GM23338 (cell line): ENCODE results near the gene GFRA1. TPM values are rescaled to one million over a fixed set of nuclear protein-coding genes. Genes with fewer than 3 reads are reported as not detected.

Source experiments
- ATAC-seq: fragments of 200-7000 bp; cut with Tn5 transposase; 3 replicates; pipeline ENCODE4 v1.9.1; 2020
- DNase-seq: peaks from one replicate; pipeline ENCODE4 v3.0.0-alpha.2; 2015; ENCODE audit warnings: low spot score
- H2AFZ ChIP-seq: fragments of 200-600 bp; sonication (generic); 2 replicates; pipeline ENCODE4 v1.8.0; 2016; ENCODE audit warnings: antibody characterized with exemption, mild to moderate bottlenecking, moderate library complexity
- H3F3A ChIP-seq: fragments of 200-600 bp; sonication (generic); replicated peaks from 2 replicates; pipeline ENCODE4 v1.8.0; 2017; ENCODE audit warnings: antibody characterized with exemption, mixed run types, low read depth
- H3K27ac ChIP-seq: fragments of 200-600 bp; sonication (generic); 2 replicates; pipeline ENCODE4 v1.6.1; 2016; ENCODE audit warnings: low read depth
- H3K27me3 ChIP-seq: fragments of 200-600 bp; sonication (generic); 2 replicates; pipeline ENCODE4 v1.8.0; 2016; ENCODE audit warnings: mild to moderate bottlenecking, mixed run types, moderate library complexity; ENCODE audit not compliant: insufficient read depth
- H3K36me3 ChIP-seq: fragments of 200-600 bp; sonication (generic); 2 replicates; pipeline ENCODE4 v1.8.0; 2016; ENCODE audit warnings: mild to moderate bottlenecking; ENCODE audit not compliant: insufficient read depth
- H3K4me1 ChIP-seq: fragments of 200-600 bp; sonication (generic); 2 replicates; pipeline ENCODE4 v1.8.0; 2016; ENCODE audit warnings: mild to moderate bottlenecking, moderate library complexity; ENCODE audit not compliant: insufficient read depth
- H3K4me2 ChIP-seq: fragments of 200-600 bp; sonication (generic); 2 replicates; pipeline ENCODE4 v1.7.1; 2017; ENCODE audit warnings: mixed run types
- H3K4me3 ChIP-seq: fragments of 200-600 bp; sonication (generic); 2 replicates; pipeline ENCODE4 v1.6.1; 2016; ENCODE audit warnings: mixed run types
- H3K79me2 ChIP-seq: fragments of 200-600 bp; sonication (generic); replicated peaks from 2 replicates; pipeline ENCODE4 v1.8.0; 2017; ENCODE audit warnings: mild to moderate bottlenecking; ENCODE audit not compliant: insufficient read depth
- H3K9me2 ChIP-seq: fragments of 200-600 bp; sonication (generic); 2 replicates; pipeline ENCODE4 v1.8.0; 2017; ENCODE audit not compliant: insufficient read depth
- H4K20me1 ChIP-seq: fragments of 200-600 bp; sonication (generic); replicated peaks from 2 replicates; pipeline ENCODE4 v1.8.0; 2017; ENCODE audit warnings: mild to moderate bottlenecking; ENCODE audit not compliant: insufficient read depth
- H3K27ac Mint-ChIP-seq: 2 replicates; pipeline ENCODE4 v1.8.0; 2020; ENCODE audit warnings: inconsistent platforms, mild to moderate bottlenecking, moderate library complexity, mixed read lengths
- H3K27me3 Mint-ChIP-seq: 3 replicates; pipeline ENCODE4 v1.8.0; 2022; ENCODE audit warnings: low read depth, mild to moderate bottlenecking, moderate library complexity, mixed read lengths, inconsistent platforms; ENCODE audit not compliant: insufficient read depth, poor library complexity
- H3K36me3 Mint-ChIP-seq: 3 replicates; pipeline ENCODE4 v1.8.0; 2021; ENCODE audit warnings: low read depth, mild to moderate bottlenecking, inconsistent platforms, moderate library complexity, mixed read lengths
- H3K4me1 Mint-ChIP-seq: 3 replicates; pipeline ENCODE4 v1.8.0; 2020; ENCODE audit warnings: mild to moderate bottlenecking, inconsistent platforms, mixed read lengths
- H3K4me3 Mint-ChIP-seq: 3 replicates; pipeline ENCODE4 v1.8.0; 2021; ENCODE audit warnings: moderate library complexity, mild to moderate bottlenecking, inconsistent platforms, mixed read lengths
- H3K9me3 Mint-ChIP-seq: 3 replicates; pipeline ENCODE4 v1.8.0; 2020; ENCODE audit warnings: moderate library complexity, mild to moderate bottlenecking, inconsistent platforms, mixed read lengths
- CREB1 ChIP-seq: fragments of 250-450 bp; sonication (Bioruptor Pico); IDR thresholded peaks from 2 replicates; pipeline ENCODE4 v1.5.0; 2020; ENCODE audit warnings: low read depth, mild to moderate bottlenecking, moderate library complexity
- EZH2 ChIP-seq: fragments of 200-600 bp; sonication (generic); IDR thresholded peaks from one replicate; pipeline ENCODE4 v1.8.0; 2017; ENCODE audit warnings: antibody characterized with exemption, mild to moderate bottlenecking, low read depth; ENCODE audit not compliant: unreplicated experiment
- JUNB ChIP-seq: IDR thresholded peaks from one replicate; pipeline ENCODE4 v1.6.1; 2016; ENCODE audit warnings: antibody characterized with exemption; ENCODE audit not compliant: unreplicated experiment
- NANOG ChIP-seq: IDR thresholded peaks from 2 replicates; pipeline ENCODE4 v1.6.1; 2016; ENCODE audit warnings: antibody characterized with exemption, borderline replicate concordance
- STAT1 ChIP-seq: IDR thresholded peaks from one replicate; pipeline ENCODE4 v1.6.1; 2016; ENCODE audit warnings: antibody characterized with exemption; ENCODE audit not compliant: unreplicated experiment
- ZNF114 ChIP-seq: fragments of 250-450 bp; sonication (Bioruptor Pico); IDR thresholded peaks from 2 replicates; pipeline ENCODE4 v1.5.0; 2020; ENCODE audit warnings: mild to moderate bottlenecking, moderate library complexity
- ZNF462 ChIP-seq: fragments of 250-450 bp; sonication (Bioruptor Pico); IDR thresholded peaks from 2 replicates; pipeline ENCODE4 v1.5.0; 2020; ENCODE audit warnings: mild to moderate bottlenecking, moderate library complexity
- polyA plus RNA-seq: library from polyadenylated mRNA; unstranded; fragments of >200 nt; fragmentation: Nextera tagmentation; extraction: Ambion mirVana; gene quantifications from 2 replicates; pipeline ENCODE4 v1.2.1, GENCODE V29; 2016
- total RNA-seq: library from RNA; depleted of rRNA; stranded (reverse); fragments of >200 nt; shearing (Covaris generic); gene quantifications from 2 replicates; pipeline ENCODE4 v1.2.3, GENCODE V29; 2014
- TF ChIP-seq, protein P1 (sequence below): IDR thresholded peaks from one replicate; pipeline ENCODE4 v1.6.1; 2018; ENCODE audit warnings: antibody characterized with exemption; ENCODE audit not compliant: unreplicated experiment
- TF ChIP-seq, protein P2 (sequence below), 2 experiments: fragments of 200-600 bp in 1 of 2; sonication (generic) in 1 of 2; conservative IDR thresholded peaks; 2 replicates each; pipeline versions ENCODE4 v1.5.1 to v1.6.1; 2016 to 2017; ENCODE audit warnings: antibody characterized with exemption in 2 of 2, low read depth in 2 of 2, mild to moderate bottlenecking in 2 of 2, moderate library complexity in 1 of 2

Gene GFRA1
- total and polyA plus RNA-seq, 2 experiments from 2014 or later = 1.4 to 2.8 TPM

DNA sequence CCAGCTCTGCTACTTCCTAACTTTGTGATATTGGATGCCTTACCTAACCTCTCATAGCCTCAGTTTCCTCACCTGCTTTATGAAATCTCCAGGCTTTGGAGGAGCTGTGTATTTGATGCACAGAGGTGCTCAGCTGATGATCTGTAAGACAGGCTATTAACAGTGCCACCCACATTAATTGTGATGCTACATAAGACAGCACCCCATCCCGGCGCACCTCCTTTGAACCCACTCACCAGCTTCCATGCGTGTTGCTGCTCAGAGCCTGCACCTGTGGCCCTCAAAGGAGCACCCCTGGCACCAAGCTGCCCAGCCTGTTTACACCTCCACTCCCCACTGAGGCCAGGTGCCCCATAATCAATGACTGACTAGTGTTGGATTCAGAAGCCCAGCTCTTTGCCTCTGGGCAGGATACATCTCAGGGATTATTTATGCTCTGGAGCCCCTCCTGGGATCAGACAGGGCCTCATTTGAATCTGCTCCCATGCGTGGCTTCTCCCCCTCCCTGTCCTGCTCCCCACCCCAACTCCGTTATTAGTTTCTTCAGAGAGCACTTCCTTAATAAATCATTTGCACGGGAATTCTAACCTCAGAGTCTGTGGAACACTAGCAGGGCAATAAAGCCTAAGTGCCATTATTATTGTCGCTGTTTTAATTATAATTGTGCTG lies 87.7 kb downstream of the GFRA1 start:
- Histone ChIP-seq H4K20me1 (no peaks in the 10 kb centered on the region), H3K4me2 (no peak overlapping the region), H2AFZ (no peak overlapping the region), H3F3A (no peaks in the 10 kb centered on the region), H3K27me3 (no peaks in the 10 kb centered on the region), H3K4me1 (no peaks in the 10 kb centered on the region), H3K27ac (no peak overlapping the region), H3K36me3 (no peaks in the 10 kb centered on the region), H3K4me3 (no peak overlapping the region), H3K79me2 (no peaks in the 10 kb centered on the region), H3K9me2 (no peaks in the 10 kb centered on the region)
- Mint-ChIP-seq H3K4me1 (no peaks in the 10 kb centered on the region; the same call in 2 of the 3 replicates), H3K9me3 (no peaks in the 10 kb centered on the region; the same call in 2 of the 3 replicates), H3K36me3 (no peaks in the 10 kb centered on the region), H3K4me3 (no peak overlapping the region), H3K27me3 (peaks cover 6% of the 10 kb centered on the region), H3K27ac (no peak overlapping the region)
- no peak for TF ChIP-seq ZNF114 (CRISPR knock-in tag)
- no peak for TF ChIP-seq NANOG
- no peak for ATAC-seq
- no peak for DNase-seq

GRCh38 chr10:116184512-116184794 lies 88.6 kb downstream of the GFRA1 start:
- no peaks in the 10 kb centered on the region for H4K20me1 ChIP-seq
- H3K4me1 ChIP-seq = no peaks in the 10 kb centered on the region
- H3K4me2 ChIP-seq = no peak overlapping the region
- Mint-ChIP-seq H3K4me1 (no peaks in the 10 kb centered on the region; the same call in 2 of the 3 replicates), H3K9me3 (no peaks in the 10 kb centered on the region; the same call in 2 of the 3 replicates), H3K36me3 (no peaks in the 10 kb centered on the region), H3K27me3 (peaks cover 6% of the 10 kb centered on the region), H3K4me3 (no peak overlapping the region), H3K27ac (no peak overlapping the region)
- TF ChIP-seq EZH2 = no peak
- TF ChIP-seq JUNB = no peak
- TF ChIP-seq, protein P1, sequence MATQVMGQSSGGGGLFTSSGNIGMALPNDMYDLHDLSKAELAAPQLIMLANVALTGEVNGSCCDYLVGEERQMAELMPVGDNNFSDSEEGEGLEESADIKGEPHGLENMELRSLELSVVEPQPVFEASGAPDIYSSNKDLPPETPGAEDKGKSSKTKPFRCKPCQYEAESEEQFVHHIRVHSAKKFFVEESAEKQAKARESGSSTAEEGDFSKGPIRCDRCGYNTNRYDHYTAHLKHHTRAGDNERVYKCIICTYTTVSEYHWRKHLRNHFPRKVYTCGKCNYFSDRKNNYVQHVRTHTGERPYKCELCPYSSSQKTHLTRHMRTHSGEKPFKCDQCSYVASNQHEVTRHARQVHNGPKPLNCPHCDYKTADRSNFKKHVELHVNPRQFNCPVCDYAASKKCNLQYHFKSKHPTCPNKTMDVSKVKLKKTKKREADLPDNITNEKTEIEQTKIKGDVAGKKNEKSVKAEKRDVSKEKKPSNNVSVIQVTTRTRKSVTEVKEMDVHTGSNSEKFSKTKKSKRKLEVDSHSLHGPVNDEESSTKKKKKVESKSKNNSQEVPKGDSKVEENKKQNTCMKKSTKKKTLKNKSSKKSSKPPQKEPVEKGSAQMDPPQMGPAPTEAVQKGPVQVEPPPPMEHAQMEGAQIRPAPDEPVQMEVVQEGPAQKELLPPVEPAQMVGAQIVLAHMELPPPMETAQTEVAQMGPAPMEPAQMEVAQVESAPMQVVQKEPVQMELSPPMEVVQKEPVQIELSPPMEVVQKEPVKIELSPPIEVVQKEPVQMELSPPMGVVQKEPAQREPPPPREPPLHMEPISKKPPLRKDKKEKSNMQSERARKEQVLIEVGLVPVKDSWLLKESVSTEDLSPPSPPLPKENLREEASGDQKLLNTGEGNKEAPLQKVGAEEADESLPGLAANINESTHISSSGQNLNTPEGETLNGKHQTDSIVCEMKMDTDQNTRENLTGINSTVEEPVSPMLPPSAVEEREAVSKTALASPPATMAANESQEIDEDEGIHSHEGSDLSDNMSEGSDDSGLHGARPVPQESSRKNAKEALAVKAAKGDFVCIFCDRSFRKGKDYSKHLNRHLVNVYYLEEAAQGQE = no peak
- TF ChIP-seq STAT1 = no peak
- TF ChIP-seq, protein P2, sequence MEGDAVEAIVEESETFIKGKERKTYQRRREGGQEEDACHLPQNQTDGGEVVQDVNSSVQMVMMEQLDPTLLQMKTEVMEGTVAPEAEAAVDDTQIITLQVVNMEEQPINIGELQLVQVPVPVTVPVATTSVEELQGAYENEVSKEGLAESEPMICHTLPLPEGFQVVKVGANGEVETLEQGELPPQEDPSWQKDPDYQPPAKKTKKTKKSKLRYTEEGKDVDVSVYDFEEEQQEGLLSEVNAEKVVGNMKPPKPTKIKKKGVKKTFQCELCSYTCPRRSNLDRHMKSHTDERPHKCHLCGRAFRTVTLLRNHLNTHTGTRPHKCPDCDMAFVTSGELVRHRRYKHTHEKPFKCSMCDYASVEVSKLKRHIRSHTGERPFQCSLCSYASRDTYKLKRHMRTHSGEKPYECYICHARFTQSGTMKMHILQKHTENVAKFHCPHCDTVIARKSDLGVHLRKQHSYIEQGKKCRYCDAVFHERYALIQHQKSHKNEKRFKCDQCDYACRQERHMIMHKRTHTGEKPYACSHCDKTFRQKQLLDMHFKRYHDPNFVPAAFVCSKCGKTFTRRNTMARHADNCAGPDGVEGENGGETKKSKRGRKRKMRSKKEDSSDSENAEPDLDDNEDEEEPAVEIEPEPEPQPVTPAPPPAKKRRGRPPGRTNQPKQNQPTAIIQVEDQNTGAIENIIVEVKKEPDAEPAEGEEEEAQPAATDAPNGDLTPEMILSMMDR (conservative IDR thresholded peaks at IDR 0.05; ENCODE audit: low read depth in 2 of 2) = no peak
- TF ChIP-seq CREB1 = no peak
- no peak for TF ChIP-seq ZNF462 (CRISPR knock-in tag)
- ATAC-seq = no peak
- H3K36me3 ChIP-seq = no peaks in the 10 kb centered on the region
- no peak overlapping the region for H2AFZ ChIP-seq
- no peaks in the 10 kb centered on the region for H3F3A ChIP-seq
- DNase-seq = no peak
- H3K27me3 ChIP-seq = no peaks in the 10 kb centered on the region
- H3K4me3 ChIP-seq = no peak overlapping the region
- no peaks in the 10 kb centered on the region for H3K9me2 ChIP-seq
- H3K27ac ChIP-seq = no peak overlapping the region
- no peaks in the 10 kb centered on the region for H3K79me2 ChIP-seq
